Thyroid gland (tissue), 4 donors: ENCODE data around the gene COX19. TPM values are rescaled to one million over a fixed set of nuclear protein-coding genes. Genes with fewer than 3 reads are reported as not detected.

Source experiments
- DNase-seq, 2 donors: peaks; one replicate each; pipeline ENCODE4 v3.0.0-alpha.2; 2019
- H3K27ac ChIP-seq, 3 donors: fragments of 200-600 bp; sonication (generic); 1 replicate in 2 of 3; 2 replicates in 1 of 3; pipeline ENCODE4 v1.5.1; 2016 to 2019; ENCODE audit warnings: mild to moderate bottlenecking in 1 of 3, moderate library complexity in 1 of 3
- H3K27me3 ChIP-seq: fragments of 200-600 bp; sonication (generic); one replicate; pipeline ENCODE4 v1.5.1; 2019
- H3K36me3 ChIP-seq, 2 donors: fragments of 200-600 bp; sonication (generic); one replicate each; pipeline ENCODE4 v1.5.1; 2016 to 2019
- H3K4me1 ChIP-seq, 2 donors: fragments of 200-600 bp; sonication (generic); one replicate each; pipeline ENCODE4 v1.5.1; 2017 to 2019
- H3K4me3 ChIP-seq, 3 donors: fragments of 200-600 bp; sonication (generic); replicated peaks in 1 of 3; 1 replicate in 2 of 3; 2 replicates in 1 of 3; pipeline ENCODE4 v1.5.1; 2016; ENCODE audit warnings: mild to moderate bottlenecking in 1 of 3
- H3K9me3 ChIP-seq: fragments of 200-600 bp; sonication (generic); one replicate; pipeline ENCODE4 v1.5.1; 2017
- POLR2A ChIP-seq, 2 donors: fragments of 450-650 bp; IDR thresholded peaks; one replicate each; pipeline ENCODE4 v1.6.1; 2017; ENCODE audit warnings: antibody characterized with exemption in 2 of 2, mild to moderate bottlenecking in 2 of 2, moderate library complexity in 1 of 2
- WGBS, 2 donors: methylation state at CpG; one replicate each; pipeline ENCODE4 v1.1.5; 2017; 5-methylcytosine and 5-hydroxymethylcytosine counted together
- intact Hi-C: fragments of 100-400 bp; cut with DNase I; formaldehyde crosslinking; loops from one replicate; pipeline ENCODE4 v1.15.1; 2023
- total RNA-seq, 4 donors: library from RNA; depleted of rRNA; stranded (reverse); fragments of >200 nt; gene quantifications; one replicate each; pipeline ENCODE4 v1.2.3, GENCODE V29; 2016
- TF ChIP-seq, protein P1 (sequence below), 6 experiments: fragments of 200-600 bp in 3 of 6; fragments of 450-650 bp in 3 of 6; sonication (generic) in 3 of 6; IDR thresholded peaks; one replicate each; pipeline ENCODE4 v1.5.1; 2016 to 2019; ENCODE audit warnings: antibody characterized with exemption in 6 of 6, mild to moderate bottlenecking in 2 of 6, inconsistent platforms in 1 of 6, moderate library complexity in 1 of 6

Gene COX19
- total RNA-seq, 4 donors from 2014 or later: 8.2 to 28.2 (median 17.8) TPM

DNA sequence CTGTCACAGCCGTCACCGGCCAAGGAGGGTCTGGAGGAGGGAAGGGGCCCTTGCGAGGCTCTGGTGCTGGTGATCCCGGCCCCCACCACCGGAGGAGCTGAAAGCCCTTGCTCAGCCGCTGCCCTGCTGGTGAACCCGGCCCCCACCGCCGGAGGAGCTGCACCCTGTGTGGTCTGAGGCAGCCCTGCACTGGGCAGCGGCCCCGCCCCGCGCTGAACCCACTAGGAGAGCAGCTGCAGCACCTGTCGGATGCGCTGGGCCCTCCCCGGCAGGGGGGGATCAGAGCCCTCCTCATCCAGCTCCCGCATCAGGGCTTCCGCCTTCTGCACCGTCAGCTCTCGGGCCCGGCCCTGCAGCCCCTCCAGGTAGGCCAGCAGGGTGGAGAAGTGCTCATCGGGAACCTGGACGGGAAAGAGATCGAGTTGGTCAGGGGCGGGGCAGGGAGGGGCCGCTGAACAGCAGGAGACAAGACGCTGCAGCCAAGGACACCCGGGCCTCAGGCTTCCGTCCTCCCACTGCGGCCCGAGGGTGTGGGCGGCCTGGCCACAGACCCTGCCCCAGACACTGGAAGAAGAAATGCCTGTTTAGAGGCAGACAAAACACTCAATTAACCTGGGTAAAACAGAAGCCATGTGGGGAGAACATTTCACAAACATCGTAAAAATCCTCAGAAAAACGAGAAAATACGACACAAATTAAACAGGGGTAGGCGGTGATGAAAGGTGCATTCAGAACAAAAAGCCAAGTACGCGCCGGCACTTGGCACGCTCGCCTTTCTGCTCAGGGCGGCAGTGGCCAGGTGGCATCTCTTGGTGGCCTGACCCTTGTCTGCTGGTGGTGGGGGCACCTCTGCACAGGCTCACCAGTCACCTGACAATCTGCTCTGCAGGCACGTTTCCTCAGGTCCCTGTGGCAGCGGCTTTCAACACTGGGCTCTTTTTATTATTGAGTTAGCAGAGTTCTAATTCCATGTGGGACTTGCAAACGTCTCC, 22.4 kb upstream of the COX19 start:
- WGBS, 2 donors: 90 to 93% methylated on average over 18 to 31 of the region's 45 CpGs
- no peak overlapping the region for H3K27ac ChIP-seq
- no peaks in the 10 kb centered on the region for H3K9me3 ChIP-seq
- no peaks in the 10 kb centered on the region for H3K36me3 ChIP-seq
- H3K27me3 ChIP-seq: no peaks in the 10 kb centered on the region
- intact Hi-C loops: no loop called here
- no peak overlapping the region for H3K4me3 ChIP-seq
- H3K4me1 ChIP-seq: peaks cover 0 to 8% of the 10 kb centered on the region in 2 donors
- DNase-seq: no peak
- TF ChIP-seq POLR2A (IDR thresholded peaks at IDR 0.05): no peak
- TF ChIP-seq, protein P1, sequence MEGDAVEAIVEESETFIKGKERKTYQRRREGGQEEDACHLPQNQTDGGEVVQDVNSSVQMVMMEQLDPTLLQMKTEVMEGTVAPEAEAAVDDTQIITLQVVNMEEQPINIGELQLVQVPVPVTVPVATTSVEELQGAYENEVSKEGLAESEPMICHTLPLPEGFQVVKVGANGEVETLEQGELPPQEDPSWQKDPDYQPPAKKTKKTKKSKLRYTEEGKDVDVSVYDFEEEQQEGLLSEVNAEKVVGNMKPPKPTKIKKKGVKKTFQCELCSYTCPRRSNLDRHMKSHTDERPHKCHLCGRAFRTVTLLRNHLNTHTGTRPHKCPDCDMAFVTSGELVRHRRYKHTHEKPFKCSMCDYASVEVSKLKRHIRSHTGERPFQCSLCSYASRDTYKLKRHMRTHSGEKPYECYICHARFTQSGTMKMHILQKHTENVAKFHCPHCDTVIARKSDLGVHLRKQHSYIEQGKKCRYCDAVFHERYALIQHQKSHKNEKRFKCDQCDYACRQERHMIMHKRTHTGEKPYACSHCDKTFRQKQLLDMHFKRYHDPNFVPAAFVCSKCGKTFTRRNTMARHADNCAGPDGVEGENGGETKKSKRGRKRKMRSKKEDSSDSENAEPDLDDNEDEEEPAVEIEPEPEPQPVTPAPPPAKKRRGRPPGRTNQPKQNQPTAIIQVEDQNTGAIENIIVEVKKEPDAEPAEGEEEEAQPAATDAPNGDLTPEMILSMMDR (IDR thresholded peaks at IDR 0.05): no peak

DNA sequence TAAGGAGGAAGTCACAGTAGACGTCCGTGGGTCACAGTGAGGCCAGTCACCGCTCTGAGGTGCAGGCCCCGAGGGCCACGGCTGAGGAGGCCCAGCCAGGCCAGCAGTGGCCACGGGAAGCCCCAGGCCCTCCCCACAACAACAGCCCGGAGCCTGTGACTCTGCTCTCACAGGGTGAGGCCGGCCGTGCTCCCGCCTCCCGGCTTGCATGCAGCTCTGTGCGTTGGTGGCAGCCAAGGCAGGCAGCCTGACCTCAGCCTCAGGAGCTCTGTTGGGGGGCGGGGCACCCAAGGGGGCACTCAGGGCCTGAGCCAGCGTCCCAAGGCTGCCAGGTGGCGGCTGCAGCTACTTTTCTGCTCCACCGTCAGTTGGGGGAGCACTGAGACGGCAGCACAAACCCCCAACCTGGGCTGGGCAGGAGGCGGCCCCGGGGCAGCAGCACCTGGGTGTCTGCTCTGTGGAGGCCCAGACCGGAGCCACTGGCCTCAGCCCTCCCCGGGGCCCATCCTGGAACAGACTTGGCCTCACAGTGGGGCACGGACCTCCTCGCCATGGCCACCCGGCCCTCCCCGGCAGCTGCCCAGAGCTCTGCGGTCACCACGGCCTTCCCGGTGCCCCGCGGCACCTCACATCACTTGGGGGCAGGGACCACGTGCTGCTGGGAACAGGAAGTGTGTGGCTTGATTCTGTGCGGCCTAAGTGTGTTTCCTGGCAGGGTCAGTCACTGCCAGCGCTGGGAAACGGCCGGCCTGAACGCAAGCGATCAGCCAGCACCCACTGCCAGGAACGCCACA, 20.9 kb upstream of the COX19 start:
- H3K27me3 ChIP-seq: no peaks in the 10 kb centered on the region
- H3K4me1 ChIP-seq: peaks cover 0 to 8% of the 10 kb centered on the region in 2 donors
- TF ChIP-seq, protein P1 (IDR thresholded peaks at IDR 0.05): no peak
- TF ChIP-seq POLR2A (IDR thresholded peaks at IDR 0.05): no peak
- H3K36me3 ChIP-seq: no peaks in the 10 kb centered on the region
- WGBS, 2 donors: 93% methylated on average over 11 of the region's 38 CpGs; no CpG with 5 or more reads in 1 of the 2 donors
- intact Hi-C loops: no loop called here
- H3K27ac ChIP-seq: no peak overlapping the region
- DNase-seq: no peak
- H3K4me3 ChIP-seq: no peak overlapping the region
- H3K9me3 ChIP-seq: no peaks in the 10 kb centered on the region

DNA sequence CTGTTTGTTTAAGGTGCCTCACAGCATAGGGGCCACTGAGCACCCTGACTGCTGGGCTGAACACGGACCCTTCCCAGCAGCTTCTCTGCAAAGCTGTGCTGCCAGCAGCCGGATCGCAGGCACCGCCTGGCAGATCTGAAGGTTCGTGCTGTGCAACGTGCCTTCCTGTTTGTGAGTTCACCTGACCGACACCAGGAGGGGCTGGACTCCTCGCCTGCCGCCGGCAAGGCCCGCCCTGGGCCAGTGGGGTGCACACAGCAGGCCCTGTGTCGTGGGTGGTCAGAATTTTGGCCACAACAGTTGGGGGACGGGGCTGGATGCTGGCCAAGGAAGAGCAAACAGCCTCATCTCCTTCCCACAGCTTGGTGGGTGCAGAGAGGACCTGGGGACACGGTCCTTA, 20.2 kb upstream of the COX19 start:
- H3K4me3 ChIP-seq: no peak overlapping the region
- no peaks in the 10 kb centered on the region for H3K27me3 ChIP-seq
- intact Hi-C loops: no loop called here
- no peak for TF ChIP-seq POLR2A (IDR thresholded peaks at IDR 0.05)
- TF ChIP-seq, protein P1 (IDR thresholded peaks at IDR 0.05): no peak
- H3K36me3 ChIP-seq: no peaks in the 10 kb centered on the region
- no peaks in the 10 kb centered on the region for H3K9me3 ChIP-seq
- H3K4me1 ChIP-seq: peaks cover 0 to 8% of the 10 kb centered on the region in 2 donors
- DNase-seq: no peak
- no peak overlapping the region for H3K27ac ChIP-seq
- 91 to 97% methylated on average over 12 to 14 of the region's 14 CpGs for WGBS, 2 donors

DNA sequence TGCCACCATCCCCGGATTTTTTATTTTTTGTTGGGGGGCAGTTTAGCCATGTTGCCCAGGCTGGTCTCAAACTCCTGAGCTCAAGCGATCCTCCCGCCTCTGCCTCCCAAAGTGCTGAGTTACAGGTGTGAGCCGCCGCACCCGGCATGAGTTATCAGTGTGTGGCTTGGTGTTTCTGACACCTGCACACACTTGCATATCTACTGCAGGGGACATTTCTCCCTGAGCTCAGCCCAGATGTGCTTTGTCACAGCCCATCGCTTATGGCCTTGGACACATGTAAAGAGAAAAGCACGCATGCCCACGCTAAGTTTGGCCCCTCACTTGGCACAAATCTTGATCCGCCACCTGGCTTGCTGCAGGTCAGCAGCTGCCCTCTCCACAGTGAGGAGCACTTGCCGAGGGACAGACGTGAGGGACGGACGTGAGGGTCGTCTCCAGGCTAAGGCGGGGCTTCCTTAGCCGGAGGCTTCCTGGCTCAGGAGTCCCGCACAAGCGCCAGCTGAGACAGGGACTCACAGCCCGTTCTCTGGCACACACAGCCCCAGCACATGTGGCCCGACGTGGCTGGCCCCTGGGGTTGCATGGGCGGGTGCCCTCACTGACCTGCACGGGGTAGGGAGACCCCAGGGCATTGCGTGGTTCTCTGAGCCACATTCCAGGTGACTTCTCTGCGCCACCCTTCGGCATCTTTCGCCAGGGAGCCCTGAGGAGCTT, 19.4 kb upstream of the COX19 start:
- Histone ChIP-seq H3K4me1 (peaks cover 0 to 8% of the 10 kb centered on the region in 2 donors), H3K27me3 (no peaks in the 10 kb centered on the region), H3K27ac (no peak overlapping the region), H3K36me3 (no peaks in the 10 kb centered on the region), H3K9me3 (no peaks in the 10 kb centered on the region), H3K4me3 (no peak overlapping the region)
- intact Hi-C loops: loop anchor here (5.0 kb wide), 1 partner anchor 183 kb away; no protein-coding TSS in a partner anchor
- WGBS, 2 donors: 83 to 96% methylated on average over 7 to 28 of the region's 28 CpGs
- no peak for DNase-seq
- TF ChIP-seq POLR2A (IDR thresholded peaks at IDR 0.05): no peak
- TF ChIP-seq, protein P1 (IDR thresholded peaks at IDR 0.05): no peak
